NOMO-1 treated with DMSO at 0.1 percent for 48 hours (cell line): Measurements from ENCODE around the gene FUOM.
"Not testable (repeated sequence)": the region's sequence is repeated elsewhere in the genome, so short reads cannot be mapped to it uniquely, and the experiment has no call there.

Experiments
- DNase-seq: peaks from one replicate; lab custom pipeline; 2025; ENCODE audit not compliant: unreplicated experiment; lab: John Stamatoyannopoulos, UW

Gene FUOM

GRCh38 chr10:133335246-133336117 is 22.3 kb downstream of the FUOM start:
- DNase-seq = no peak

GRCh38 chr10:133334503-133335245 is 23.1 kb downstream of the FUOM start:
- DNase-seq = no peak

GRCh38 chr10:133332936-133333699 is 24.7 kb downstream of the FUOM start:
- no peak for DNase-seq

- DNase-seq = peak; percentile 73
These were observed 28.2 kb downstream of the FUOM start for GRCh38 chr10:133329491-133330202.

- DNase-seq = no peak
These were observed 29.2 kb downstream of the FUOM start for GRCh38 chr10:133328358-133329343.

- DNase-seq = no peak
These were observed 30.0 kb downstream of the FUOM start for GRCh38 chr10:133327651-133328357.

- DNase-seq = no peak
These were observed 30.8 kb downstream of the FUOM start for GRCh38 chr10:133326745-133327650.

- DNase-seq = no peak
These were observed 31.6 kb downstream of the FUOM start for GRCh38 chr10:133326223-133326551.

GRCh38 chr10:133325440-133326222 is 32.2 kb downstream of the FUOM start:
- no peak for DNase-seq

GRCh38 chr10:133324857-133325260 is 33.0 kb downstream of the FUOM start:
- DNase-seq = no peak

GRCh38 chr10:133324198-133324792 is 33.5 kb downstream of the FUOM start:
- no peak for DNase-seq

- not testable (repeated sequence) for DNase-seq
These were observed 35.6 kb downstream of the FUOM start for GRCh38 chr10:133322064-133322709.

- not testable (repeated sequence) for DNase-seq
These were observed 36.9 kb downstream of the FUOM start for GRCh38 chr10:133320852-133321422.

GRCh38 chr10:133318494-133319127 is 39.2 kb downstream of the FUOM start:
- peak; percentile 57 for DNase-seq

- DNase-seq = no peak
These were observed 41.1 kb downstream of the FUOM start for GRCh38 chr10:133316732-133317131.

- no peak for DNase-seq
These were observed 41.6 kb downstream of the FUOM start for GRCh38 chr10:133316266-133316665.
